Esophagus squamous epithelium (tissue), 5 donors: Measurements from ENCODE around the gene PCNP. TPM values are rescaled to one million over a fixed set of nuclear protein-coding genes. Genes with fewer than 3 reads are reported as not detected.
"Not testable (repeated sequence)": the region's sequence is repeated elsewhere in the genome, so short reads cannot be mapped to it uniquely, and the experiment has no call there.

Source experiments
- DNase-seq: peaks from one replicate; lab custom pipeline; 2025; lab: John Stamatoyannopoulos, UW
- H3K27ac ChIP-seq, 4 donors: fragments of 200-600 bp; sonication (generic); one replicate each; pipeline ENCODE4 v1.5.1; 2016 to 2019; ENCODE audit warnings: mild to moderate bottlenecking in 1 of 4
- H3K27me3 ChIP-seq, 4 donors: fragments of 200-600 bp; sonication (generic); 1 replicate in 3 of 4; 2 replicates in 1 of 4; pipeline versions ENCODE4 v1.5.1 to v1.6.0; 2017 to 2021; ENCODE audit warnings: antibody characterized with exemption in 1 of 4
- H3K36me3 ChIP-seq, 3 donors: fragments of 200-600 bp; sonication (generic); one replicate each; pipeline ENCODE4 v1.5.1; 2016 to 2019
- H3K4me1 ChIP-seq, 3 donors: fragments of 200-600 bp; sonication (generic); one replicate each; pipeline ENCODE4 v1.5.1; 2017 to 2019
- H3K4me3 ChIP-seq, 4 donors: fragments of 200-600 bp; sonication (generic); 1 replicate in 3 of 4; 2 replicates in 1 of 4; pipeline ENCODE4 v1.5.1; 2016 to 2019; ENCODE audit warnings: mild to moderate bottlenecking in 2 of 4, moderate library complexity in 1 of 4
- H3K9me3 ChIP-seq, 3 donors: fragments of 200-600 bp; sonication (generic); one replicate each; pipeline ENCODE4 v1.5.1; 2016 to 2019
- CTCF ChIP-seq, 6 experiments: fragments of 450-650 bp in 4 of 6; fragments of 200-600 bp in 2 of 6; sonication (generic) in 2 of 6; IDR thresholded peaks; one replicate each; pipeline ENCODE4 v1.5.1; 2016 to 2019; ENCODE audit warnings: antibody characterized with exemption in 6 of 6, mild to moderate bottlenecking in 4 of 6, moderate library complexity in 4 of 6
- POLR2A ChIP-seq, 4 donors: fragments of 450-650 bp; IDR thresholded peaks; one replicate each; pipeline ENCODE4 v1.6.1; 2017; ENCODE audit warnings: antibody characterized with exemption in 4 of 4, mild to moderate bottlenecking in 4 of 4, moderate library complexity in 3 of 4
- WGBS, 2 donors: methylation state at CpG; one replicate each; pipeline ENCODE4 v1.1.5; 2018; 5-methylcytosine and 5-hydroxymethylcytosine counted together
- intact Hi-C: fragments of 100-400 bp; cut with DNase I; formaldehyde crosslinking; loops from one replicate; pipeline ENCODE4 v1.15.0; 2022
- total RNA-seq, 4 donors: library from RNA; depleted of rRNA; stranded (reverse); fragments of >200 nt; gene quantifications; one replicate each; pipeline ENCODE4 v1.1.0, GENCODE V29; 2016
- donor health status: DM: yes; HTN: yes; CAD: no.

The PCNP gene
- total RNA-seq, 4 donors from 2014 or later, result 36.2 to 106 (median 56.9) TPM

GRCh38 chr3:101603184-101603583 is 29.2 kb downstream of the PCNP start:
- no peak for TF ChIP-seq POLR2A (IDR thresholded peaks at IDR 0.05)
- no peak for TF ChIP-seq CTCF (IDR thresholded peaks at IDR 0.05)
- intact Hi-C loops, result no loop called here
- no peak overlapping the region for H3K4me3 ChIP-seq
- no peak overlapping the region for H3K27ac ChIP-seq
- peaks cover 0 to 5% (median 0%) of the 10 kb centered on the region in 3 donors for H3K36me3 ChIP-seq
- H3K27me3 ChIP-seq, result no peaks in the 10 kb centered on the region
- no peak for DNase-seq
- 100% methylated on average over 1 of the region's 1 CpG for WGBS, 2 donors
- H3K9me3 ChIP-seq, result no peaks in the 10 kb centered on the region
- H3K4me1 ChIP-seq, result no peaks in the 10 kb centered on the region

GRCh38 chr3:101605398-101605797 is 31.4 kb downstream of the PCNP start:
- H3K27me3 ChIP-seq, H3K4me3 ChIP-seq, H3K4me1 ChIP-seq, H3K36me3 ChIP-seq, H3K9me3 ChIP-seq, intact Hi-C loops, H3K27ac ChIP-seq, DNase-seq: not testable (repeated sequence)
- WGBS, 2 donors, result 55 to 57% methylated on average over 4 to 9 of the region's 10 CpGs

- no peak for DNase-seq
- peaks cover 0 to 12% (median 0%) of the 10 kb centered on the region in 3 donors for H3K4me1 ChIP-seq
- no peaks in the 10 kb centered on the region for H3K36me3 ChIP-seq
- no peaks in the 10 kb centered on the region for H3K9me3 ChIP-seq
- no peak overlapping the region for H3K4me3 ChIP-seq
- intact Hi-C loops, result no loop called here
- H3K27ac ChIP-seq, result no peak overlapping the region
- TF ChIP-seq CTCF (IDR thresholded peaks at IDR 0.05), result no peak
- TF ChIP-seq POLR2A (IDR thresholded peaks at IDR 0.05), result no peak
- 81 to 94% methylated on average over 2 of the region's 2 CpGs for WGBS, 2 donors
- H3K27me3 ChIP-seq, result no peaks in the 10 kb centered on the region
These were observed 37.0 kb downstream of the PCNP start for GRCh38 chr3:101611023-101611422.

- H3K27me3 ChIP-seq, DNase-seq, intact Hi-C loops: not testable (repeated sequence)
These were observed 39.0 kb downstream of the PCNP start for GRCh38 chr3:101613014-101613413.

GRCh38 chr3:101615525-101615924 is 41.5 kb downstream of the PCNP start:
- H3K27ac ChIP-seq, result no peak overlapping the region
- H3K4me3 ChIP-seq, result no peak overlapping the region
- DNase-seq, result no peak
- 95 to 96% methylated on average over 3 to 6 of the region's 6 CpGs for WGBS, 2 donors
- H3K27me3 ChIP-seq, result no peaks in the 10 kb centered on the region
- no peaks in the 10 kb centered on the region for H3K9me3 ChIP-seq
- no peak for TF ChIP-seq POLR2A (IDR thresholded peaks at IDR 0.05)
- TF ChIP-seq CTCF (IDR thresholded peaks at IDR 0.05), result no peak
- H3K36me3 ChIP-seq, result no peaks in the 10 kb centered on the region
- intact Hi-C loops, result no loop called here
- H3K4me1 ChIP-seq, result peaks cover 0 to 12% (median 0%) of the 10 kb centered on the region in 3 donors

More at GRCh38 chr3:101613014-101613413, 39.0 kb downstream of the PCNP start:
- 36 to 62% methylated on average over 7 to 9 of the region's 9 CpGs for WGBS, 2 donors
- H3K4me3 ChIP-seq, H3K9me3 ChIP-seq, H3K36me3 ChIP-seq: not testable (repeated sequence)
- Histone ChIP-seq H3K27ac (peak overlapping the region in 2 of 4 donors; percentile 39 to 48), H3K4me1 (peaks cover 0 to 12% (median 0%) of the 10 kb centered on the region in 3 donors)

GRCh38 chr3:101617478-101617877 is 43.5 kb downstream of the PCNP start:
- no peak for DNase-seq
- Histone ChIP-seq H3K9me3 (no peaks in the 10 kb centered on the region), H3K27ac (no peak overlapping the region), H3K4me1 (peaks cover 0 to 9% (median 0%) of the 10 kb centered on the region in 3 donors), H3K4me3 (no peak overlapping the region), H3K27me3 (no peaks in the 10 kb centered on the region), H3K36me3 (no peaks in the 10 kb centered on the region)
- intact Hi-C loops, result no loop called here
- TF ChIP-seq CTCF (IDR thresholded peaks at IDR 0.05) (no peak), POLR2A (IDR thresholded peaks at IDR 0.05) (no peak)
- WGBS, 2 donors, result 85 to 86% methylated on average over 7 of the region's 7 CpGs
